Posterior vena cava (tissue), 2 donors: ENCODE data around the gene PPM1A. TPM values are rescaled to one million over a fixed set of nuclear protein-coding genes. Genes with fewer than 3 reads are reported as not detected.
"Not testable (repeated sequence)": the region's sequence is repeated elsewhere in the genome, so short reads cannot be mapped to it uniquely, and the experiment has no call there.

ENCODE experiments used
- DNase-seq: peaks from one replicate; pipeline ENCODE4 v3.0.0-alpha.2; 2020; ENCODE audit warnings: low spot score
- intact Hi-C, 2 donors: fragments of 100-400 bp; cut with DNase I; formaldehyde crosslinking; loops; one replicate each; pipeline versions ENCODE4 v1.14.1 to v1.14.2; 2022 to 2023
- total RNA-seq, 2 donors: library from RNA; stranded (reverse); fragmentation: NEBNext Ultra II Directional; extraction: Animal tissue kit (Norgen Biotek cat#: 25700); gene quantifications; one replicate each; pipeline ENCODE4 v1.2.1, GENCODE V29; 2021
- donor health status: DM: yes; HTN: yes; CAD: no.
- donor health status: DM: yes; HTN: yes; CAD: no.

Gene PPM1A
- total RNA-seq, 2 donors from 2014 or later = 45.3 to 64.2 TPM

DNA sequence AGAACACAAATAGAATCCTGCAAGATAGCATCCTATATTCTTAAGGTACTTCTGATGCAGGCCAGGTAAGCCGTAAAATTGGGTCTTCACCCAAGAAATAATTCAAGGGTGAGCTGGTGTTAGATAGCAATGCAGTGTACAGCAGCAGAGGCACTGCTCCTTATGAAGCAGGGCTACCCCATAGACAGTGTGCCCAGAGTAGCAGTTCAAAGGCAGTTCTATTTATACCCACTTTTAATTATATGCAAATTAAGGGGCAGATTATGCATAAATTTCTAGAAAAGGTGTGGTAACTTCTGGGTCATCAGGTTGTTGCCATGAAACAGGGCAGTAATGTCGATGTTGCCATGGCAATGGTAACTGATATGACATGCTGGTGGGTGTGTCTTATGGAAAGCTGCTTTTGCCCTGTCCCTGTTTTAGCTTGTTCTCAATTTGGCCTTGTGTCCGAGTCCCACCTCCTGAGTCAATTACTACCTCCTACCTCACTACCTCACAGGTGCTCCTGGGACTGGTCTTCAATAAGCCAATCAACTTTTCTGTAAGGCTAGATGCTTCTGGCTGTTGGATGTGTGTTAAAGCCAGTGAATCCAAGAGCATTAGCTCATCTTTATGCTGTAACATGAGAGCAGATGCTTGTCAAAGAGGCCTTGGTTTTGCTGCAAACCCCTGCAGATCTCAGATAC lies 61.0 kb downstream of the PPM1A start:
- intact Hi-C loops = no loop called here
- no peak for DNase-seq

DNA sequence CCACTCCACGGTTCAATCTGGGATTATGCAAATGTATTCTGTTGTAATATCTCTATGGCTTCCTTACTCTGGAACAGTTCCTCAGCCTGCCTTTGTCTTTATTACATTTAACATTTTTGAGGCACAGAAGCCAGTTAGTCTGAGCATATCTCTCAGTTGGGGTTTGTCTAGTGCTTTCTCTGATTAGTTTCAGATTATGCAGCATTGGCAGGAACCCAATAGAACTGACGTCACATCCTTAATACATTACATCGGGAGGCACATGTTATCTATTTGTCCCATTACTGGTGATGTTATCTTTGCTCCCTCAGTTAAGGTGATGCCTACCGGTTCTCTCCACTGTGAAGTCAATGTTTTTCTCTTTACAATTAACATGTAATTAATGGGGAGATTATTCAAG lies 62.4 kb downstream of the PPM1A start:
- intact Hi-C loops = no loop called here
- DNase-seq = no peak

GRCh38 chr14:60313093-60313492 lies 64.1 kb downstream of the PPM1A start:
- intact Hi-C loops = no loop called here
- no peak for DNase-seq

DNA sequence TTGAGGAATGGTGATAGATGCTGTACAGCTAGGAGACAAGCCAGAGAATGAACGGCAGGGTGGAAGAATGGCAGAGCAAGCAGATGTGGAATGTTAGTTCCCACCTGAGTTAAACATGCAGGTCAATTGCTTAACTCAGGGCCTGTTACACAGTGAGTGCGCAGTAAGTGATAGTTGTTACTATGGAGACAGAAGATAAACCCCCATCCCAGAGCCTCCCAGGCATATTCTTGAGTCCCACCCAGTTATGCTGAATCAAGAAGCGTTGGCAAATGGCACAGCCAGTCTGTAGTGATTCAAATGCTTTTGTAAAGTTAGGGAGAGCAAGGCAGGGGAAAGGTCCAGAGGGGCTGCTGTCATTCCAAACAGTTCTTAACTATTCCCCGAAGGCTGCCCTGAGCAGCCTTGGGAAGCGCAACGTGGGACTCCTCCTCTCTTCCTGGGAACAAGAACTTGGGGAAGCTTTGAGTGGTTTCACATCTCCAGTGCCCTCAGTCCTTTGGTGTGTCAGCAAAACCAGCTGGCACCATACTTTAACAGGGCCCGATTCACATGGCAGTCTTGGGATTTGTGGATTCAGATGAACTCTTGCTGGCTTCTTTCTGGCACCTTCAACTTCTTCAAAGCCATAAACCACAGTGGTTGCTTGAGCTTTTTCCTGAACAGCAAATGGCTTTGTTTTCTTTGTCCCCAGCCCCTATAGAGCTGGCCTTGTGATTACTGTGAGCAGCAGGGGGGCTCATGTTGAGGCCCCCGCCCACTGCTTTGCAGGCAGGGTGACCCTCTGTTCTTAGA lies 66.4 kb downstream of the PPM1A start:
- DNase-seq = no peak

GRCh38 chr14:60317609-60318008 lies 68.6 kb downstream of the PPM1A start:
- no peak for DNase-seq
- intact Hi-C loops = no loop called here

More for the DNA sequence above, 66.4 kb downstream of the PPM1A start:
- intact Hi-C loops = no loop called here

- intact Hi-C loops, DNase-seq: not testable (repeated sequence)
Observed at GRCh38 chr14:60320860-60321259, 71.8 kb downstream of the PPM1A start.

DNA sequence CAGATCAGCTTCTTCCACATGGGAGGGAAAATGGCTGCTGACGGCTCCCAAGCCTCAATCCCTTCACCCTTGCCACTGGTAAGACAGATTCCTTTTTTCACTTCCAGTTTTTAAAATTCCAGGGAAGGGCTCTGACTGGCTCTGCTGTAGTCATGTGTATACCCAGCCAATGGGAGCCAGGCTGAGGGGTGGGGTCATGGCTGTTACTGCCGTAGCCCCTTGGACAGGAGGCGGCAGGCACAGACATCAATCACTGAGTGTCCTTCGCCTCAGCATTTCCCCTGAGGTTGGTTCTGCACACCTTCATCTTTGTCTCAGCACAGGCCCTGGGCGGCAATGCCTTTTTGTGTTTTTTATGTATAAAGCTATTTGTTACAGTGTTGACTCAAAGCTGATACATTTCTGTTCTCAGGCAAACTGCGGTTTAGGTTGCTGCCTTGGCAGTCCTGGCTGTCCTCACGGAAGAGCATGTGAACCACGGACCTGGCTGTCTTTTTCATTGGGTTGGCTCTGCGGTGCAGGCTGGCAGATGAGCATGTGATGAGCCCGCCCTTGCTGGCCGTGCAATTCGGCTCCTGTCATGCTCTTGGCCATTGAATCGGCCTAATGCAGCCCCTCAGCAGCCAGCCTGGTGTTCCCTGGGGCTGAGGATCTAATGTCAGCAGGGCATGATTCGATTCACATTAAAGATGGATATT lies 74.3 kb downstream of the PPM1A start:
- intact Hi-C loops = no loop called here
- no peak for DNase-seq

DNA sequence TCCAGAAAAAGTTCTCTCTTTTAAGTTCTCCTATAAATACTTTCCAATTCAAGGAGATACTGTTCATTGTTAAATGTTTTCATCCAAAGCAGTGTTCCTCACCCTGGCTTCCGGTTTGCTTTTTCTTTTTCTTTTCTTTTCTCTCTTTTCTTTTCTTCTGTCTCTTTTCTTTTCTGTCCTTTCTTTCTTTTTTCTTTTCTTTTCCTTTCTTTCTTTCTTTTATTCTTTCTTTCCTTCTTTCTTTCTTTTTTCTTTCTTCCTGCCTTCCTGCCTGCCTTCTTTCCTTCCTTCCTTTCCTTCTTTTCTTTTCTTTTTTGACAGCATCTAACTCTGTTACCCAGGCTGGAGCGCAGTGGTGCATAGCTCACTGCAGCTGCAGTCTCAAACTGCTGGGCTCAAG lies 75.8 kb downstream of the PPM1A start:
- no peak for DNase-seq
- intact Hi-C loops = no loop called here

- intact Hi-C loops = no loop called here
- DNase-seq = no peak
Observed at GRCh38 chr14:60326274-60326673, 77.3 kb downstream of the PPM1A start.

DNA sequence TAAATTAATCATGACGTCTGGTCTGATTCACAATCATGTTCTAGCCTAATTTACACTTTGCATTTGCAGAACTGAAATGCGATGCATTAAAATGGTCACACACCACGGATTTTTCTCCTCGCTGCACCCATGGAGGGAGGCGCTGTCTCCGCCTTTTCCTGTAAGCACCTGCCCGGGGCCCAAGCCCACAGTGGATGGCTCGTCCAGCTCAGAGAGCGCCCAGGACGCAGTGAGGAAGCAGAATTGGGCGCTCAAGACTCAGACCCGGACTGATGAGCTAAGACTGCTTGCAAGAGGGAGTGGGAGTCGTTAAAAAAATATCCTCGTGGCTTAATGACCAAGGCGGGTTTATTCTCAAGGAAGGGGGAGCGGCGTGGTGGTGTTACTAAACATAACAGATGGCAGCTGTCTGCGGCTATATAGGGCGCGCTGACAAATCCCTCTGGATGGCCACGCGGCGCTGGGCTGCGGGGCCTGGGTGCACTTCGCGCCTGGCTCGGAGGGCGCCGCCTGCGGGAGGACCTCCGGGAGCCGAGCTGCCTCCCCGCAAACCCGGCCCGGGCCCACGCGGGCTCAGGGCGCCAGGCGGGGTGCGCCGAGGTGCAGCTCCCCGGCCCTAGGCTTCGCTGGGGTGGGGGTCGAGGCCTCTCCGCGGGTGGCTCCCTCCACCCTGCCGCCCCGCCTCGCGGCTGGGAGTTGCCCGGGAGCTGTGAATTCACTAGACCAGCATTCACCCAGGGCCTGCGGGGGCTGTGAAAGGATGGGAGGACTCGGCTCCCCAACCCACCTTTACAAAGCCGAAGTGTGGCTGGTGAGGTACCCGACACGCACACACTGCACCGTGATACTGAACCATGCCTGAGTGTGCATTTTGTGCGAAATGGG lies 78.7 kb downstream of the PPM1A start:
- DNase-seq = no peak
- intact Hi-C loops = no loop called here

GRCh38 chr14:60328583-60328982 lies 79.6 kb downstream of the PPM1A start:
- intact Hi-C loops = no loop called here
- DNase-seq = no peak

GRCh38 chr14:60329274-60329673 lies 80.3 kb downstream of the PPM1A start:
- intact Hi-C loops = no loop called here

GRCh38 chr14:60331201-60332045 lies 82.4 kb downstream of the PPM1A start:
- DNase-seq = peak; percentile 85
- intact Hi-C loops = no loop called here

More at GRCh38 chr14:60329274-60329673, 80.3 kb downstream of the PPM1A start:
- no peak for DNase-seq

- DNase-seq = no peak
- intact Hi-C loops = no loop called here
Observed at GRCh38 chr14:60332046-60332399, 83.0 kb downstream of the PPM1A start.

DNA sequence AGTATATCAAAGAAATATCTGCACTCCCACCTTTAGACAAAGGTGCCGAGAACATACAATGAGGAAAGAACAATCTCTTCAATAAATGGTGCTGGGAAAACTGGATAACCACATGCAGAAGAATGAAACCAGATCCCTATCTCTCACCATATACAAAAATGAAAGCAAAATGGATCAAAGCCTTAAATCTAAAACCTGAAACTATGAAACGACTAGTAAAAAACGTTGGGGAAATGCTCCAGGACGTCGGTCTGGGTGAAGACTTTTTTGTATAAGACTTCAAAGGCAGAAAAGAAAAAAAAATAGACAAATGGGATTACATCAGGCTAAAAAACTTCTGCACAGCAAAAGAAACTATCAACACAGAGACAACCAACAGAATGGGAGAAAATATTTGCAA lies 83.8 kb downstream of the PPM1A start:
- DNase-seq = no peak
- intact Hi-C loops = no loop called here

DNA sequence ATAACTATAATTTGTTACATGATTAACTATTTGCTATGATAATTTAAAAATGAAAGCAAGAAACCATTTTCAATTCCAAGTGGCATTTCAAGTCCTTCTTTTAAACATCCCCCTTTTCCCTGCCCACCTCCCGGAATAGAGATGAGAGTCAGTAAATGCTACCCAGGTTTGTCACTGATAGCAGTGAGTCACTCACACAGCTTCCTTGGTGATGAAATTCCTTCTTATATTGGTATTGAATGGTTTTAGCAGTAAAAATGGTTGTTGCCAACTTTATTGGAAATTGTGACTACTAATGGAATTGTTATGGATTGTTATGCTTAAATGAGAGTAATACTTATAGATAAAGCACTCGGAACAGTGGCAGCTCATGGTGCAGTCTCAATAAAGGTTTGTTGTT lies 90.5 kb downstream of the PPM1A start:
- no peak for DNase-seq
- intact Hi-C loops = no loop called here

DNA sequence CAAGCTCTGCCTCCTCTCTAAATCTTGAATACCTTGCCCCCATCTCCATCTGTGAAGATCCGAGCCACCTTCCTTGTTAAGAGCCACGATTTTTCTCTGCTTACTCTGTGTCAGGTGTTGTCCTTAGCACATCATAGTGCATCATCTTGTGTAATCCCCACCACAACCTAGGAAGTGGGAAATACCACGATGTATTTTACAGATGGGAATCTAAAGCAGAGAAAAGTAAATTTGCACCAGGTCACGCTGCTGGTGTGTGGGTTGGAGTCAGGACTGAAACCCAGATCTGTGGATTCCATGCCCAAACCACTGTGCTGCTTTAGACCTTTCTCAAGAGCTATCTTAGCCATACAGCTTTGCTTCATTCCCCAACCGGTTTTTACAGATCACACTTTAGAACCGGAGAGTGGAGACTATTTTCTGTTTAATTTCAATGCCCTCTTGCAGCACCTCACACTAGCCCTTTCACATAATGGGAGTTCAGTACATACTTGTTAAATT lies 94.6 kb downstream of the PPM1A start:
- intact Hi-C loops = no loop called here
- DNase-seq = no peak

GRCh38 chr14:60344751-60345150 lies 95.7 kb downstream of the PPM1A start:
- no peak for DNase-seq
- intact Hi-C loops = no loop called here
